DOHH2 (cell line): ENCODE data around the gene CKM.

ENCODE experiments used
- H3F3A ChIP-seq: fragments of 200-600 bp; sonication (generic), shearing (Covaris generic); 2 replicates; pipeline ENCODE4 v1.6.0; 2016; ENCODE audit warnings: antibody characterized with exemption, mild to moderate bottlenecking; ENCODE audit not compliant: control insufficient read depth, insufficient read depth
- H3K27ac ChIP-seq: fragments of 200-600 bp; sonication (generic); 2 replicates; pipeline ENCODE4 v1.5.1; 2014; ENCODE audit warnings: low read depth, mild to moderate bottlenecking, low read length, moderate library complexity
- H3K27me3 ChIP-seq: fragments of 200-600 bp; sonication (generic); 2 replicates; pipeline ENCODE4 v1.6.1; 2014; ENCODE audit warnings: mild to moderate bottlenecking, low read length, mixed read lengths; ENCODE audit not compliant: control insufficient read depth
- H3K36me3 ChIP-seq: fragments of 200-600 bp; sonication (generic); 2 replicates; pipeline ENCODE4 v1.6.1; 2014; ENCODE audit warnings: mild to moderate bottlenecking, low read length, moderate library complexity, mixed read lengths; ENCODE audit not compliant: control insufficient read depth
- H3K4me1 ChIP-seq: fragments of 200-600 bp; sonication (generic); 2 replicates; pipeline ENCODE4 v1.6.1; 2014; ENCODE audit warnings: mild to moderate bottlenecking, low read length, mixed read lengths; ENCODE audit not compliant: control insufficient read depth
- H3K4me2 ChIP-seq: fragments of 200-600 bp; sonication (generic); 2 replicates; pipeline ENCODE4 v1.6.0; 2014; ENCODE audit warnings: mild to moderate bottlenecking, low read length, moderate library complexity
- H3K4me3 ChIP-seq: fragments of 200-600 bp; sonication (generic); 2 replicates; pipeline ENCODE4 v1.5.1; 2014; ENCODE audit warnings: mild to moderate bottlenecking, low read length, mixed read lengths
- H3K79me2 ChIP-seq: fragments of 200-600 bp; sonication (generic); 2 replicates; pipeline ENCODE4 v1.6.1; 2014; ENCODE audit warnings: mild to moderate bottlenecking, low read length, mixed read lengths; ENCODE audit not compliant: control insufficient read depth
- H3K9me2 ChIP-seq: fragments of 200-600 bp; sonication (generic); replicated peaks from 2 replicates; pipeline ENCODE4 v1.6.1; 2014; ENCODE audit warnings: mild to moderate bottlenecking, low read length, mixed read lengths; ENCODE audit not compliant: control insufficient read depth
- H3K9me3 ChIP-seq: fragments of 200-600 bp; sonication (generic); 2 replicates; pipeline ENCODE4 v1.6.1; 2014; ENCODE audit warnings: antibody characterized with exemption, low read length, mixed read lengths; ENCODE audit not compliant: control insufficient read depth, insufficient read depth
- H4K20me1 ChIP-seq: fragments of 200-600 bp; sonication (generic); 2 replicates; pipeline ENCODE4 v1.6.0; 2014; ENCODE audit warnings: low read depth, mild to moderate bottlenecking, antibody characterized with exemption, low read length, moderate library complexity; ENCODE audit not compliant: control insufficient read depth, insufficient read depth
- EZH2phosphoT487 ChIP-seq: fragments of 200-600 bp; sonication (generic); IDR thresholded peaks from 2 replicates; pipeline ENCODE4 v1.6.1; 2017; ENCODE audit warnings: borderline replicate concordance, mild to moderate bottlenecking, antibody characterized with exemption, low read length, moderate library complexity, mixed read lengths
- TF ChIP-seq, protein P1 (sequence below): fragments of 200-600 bp; sonication (generic); IDR thresholded peaks from one replicate; pipeline ENCODE4 v1.5.1; 2014; ENCODE audit warnings: antibody characterized with exemption, mild to moderate bottlenecking, low read depth, low read length; ENCODE audit not compliant: poor library complexity, severe bottlenecking

CKM gene

DNA sequence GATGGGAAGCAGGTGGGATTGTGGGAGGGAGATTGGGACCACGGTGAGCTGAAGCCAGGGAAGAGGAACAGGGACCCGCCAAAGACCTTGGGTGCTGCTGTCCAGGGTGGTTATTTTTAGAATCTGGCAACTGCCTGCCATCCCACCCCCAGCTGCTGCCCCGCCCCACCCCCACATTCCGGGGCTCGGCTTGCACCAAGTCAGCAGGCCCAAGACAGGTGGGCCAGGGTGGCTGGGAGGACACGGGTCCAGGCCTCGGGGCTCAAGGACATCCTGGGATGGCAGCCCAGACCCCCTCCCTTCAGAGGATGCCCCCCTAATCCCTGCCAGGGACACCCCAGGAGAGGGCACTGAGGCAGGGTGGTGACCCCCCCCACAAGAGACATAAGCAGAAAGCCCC is 827 bp downstream of the CKM start:
- H4K20me1 ChIP-seq = no peaks in the 10 kb centered on the region
- peaks cover 9% of the 10 kb centered on the region for H3K4me1 ChIP-seq
- H3F3A ChIP-seq = no peaks in the 10 kb centered on the region
- no peaks in the 10 kb centered on the region for H3K9me3 ChIP-seq
- TF ChIP-seq, protein P1, sequence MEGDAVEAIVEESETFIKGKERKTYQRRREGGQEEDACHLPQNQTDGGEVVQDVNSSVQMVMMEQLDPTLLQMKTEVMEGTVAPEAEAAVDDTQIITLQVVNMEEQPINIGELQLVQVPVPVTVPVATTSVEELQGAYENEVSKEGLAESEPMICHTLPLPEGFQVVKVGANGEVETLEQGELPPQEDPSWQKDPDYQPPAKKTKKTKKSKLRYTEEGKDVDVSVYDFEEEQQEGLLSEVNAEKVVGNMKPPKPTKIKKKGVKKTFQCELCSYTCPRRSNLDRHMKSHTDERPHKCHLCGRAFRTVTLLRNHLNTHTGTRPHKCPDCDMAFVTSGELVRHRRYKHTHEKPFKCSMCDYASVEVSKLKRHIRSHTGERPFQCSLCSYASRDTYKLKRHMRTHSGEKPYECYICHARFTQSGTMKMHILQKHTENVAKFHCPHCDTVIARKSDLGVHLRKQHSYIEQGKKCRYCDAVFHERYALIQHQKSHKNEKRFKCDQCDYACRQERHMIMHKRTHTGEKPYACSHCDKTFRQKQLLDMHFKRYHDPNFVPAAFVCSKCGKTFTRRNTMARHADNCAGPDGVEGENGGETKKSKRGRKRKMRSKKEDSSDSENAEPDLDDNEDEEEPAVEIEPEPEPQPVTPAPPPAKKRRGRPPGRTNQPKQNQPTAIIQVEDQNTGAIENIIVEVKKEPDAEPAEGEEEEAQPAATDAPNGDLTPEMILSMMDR = no peak
- no peak for TF ChIP-seq EZH2phosphoT487
- H3K4me3 ChIP-seq = no peak overlapping the region
- no peaks in the 10 kb centered on the region for H3K36me3 ChIP-seq
- H3K79me2 ChIP-seq = no peaks in the 10 kb centered on the region
- no peaks in the 10 kb centered on the region for H3K9me2 ChIP-seq
- no peak overlapping the region for H3K4me2 ChIP-seq
- H3K27ac ChIP-seq = no peak overlapping the region
- peaks cover 17% of the 10 kb centered on the region for H3K27me3 ChIP-seq

DNA sequence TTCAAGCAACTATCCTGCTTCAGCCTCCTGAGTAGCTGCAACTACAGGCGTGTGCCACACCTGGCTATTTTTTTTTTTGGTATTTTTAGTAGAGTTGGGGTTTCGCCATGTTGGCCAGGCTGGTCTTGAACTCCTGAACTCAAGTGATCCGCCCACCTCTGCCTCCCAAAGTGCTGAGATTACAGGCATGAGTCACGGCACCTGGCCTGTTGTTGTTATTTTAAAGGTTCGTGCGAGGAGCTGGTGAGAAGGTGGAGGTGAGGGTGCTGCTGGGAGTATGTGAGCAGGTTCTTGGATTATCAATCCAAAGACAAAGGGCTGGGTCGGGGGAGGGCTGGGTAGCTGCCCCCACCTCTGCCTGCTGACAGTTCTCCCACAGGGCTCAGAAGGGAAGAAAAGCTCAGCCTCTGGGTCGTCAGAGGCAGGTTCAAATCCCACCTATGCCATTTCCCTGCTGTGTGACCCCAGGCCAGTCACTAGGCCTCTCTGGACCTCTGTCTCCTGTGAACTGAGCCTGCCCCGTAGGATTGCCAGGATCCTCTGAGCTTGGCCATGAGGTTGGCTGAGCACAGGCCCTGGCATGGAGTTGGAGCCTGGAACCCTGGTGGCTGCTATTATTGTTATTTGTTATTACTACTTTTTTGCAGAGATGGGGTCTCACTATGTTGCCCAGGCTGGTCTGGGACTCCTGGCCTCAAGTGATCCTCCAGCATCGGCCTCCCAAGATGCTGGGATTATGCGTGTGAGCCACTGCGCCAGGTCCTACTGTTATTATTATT is 1.5 kb downstream of the CKM start:
- Histone ChIP-seq H3K4me1 (peaks cover 5% of the 10 kb centered on the region), H3K4me2 (no peak overlapping the region), H3K9me2 (no peaks in the 10 kb centered on the region), H3K27ac (no peak overlapping the region), H3K36me3 (no peaks in the 10 kb centered on the region), H3K79me2 (no peaks in the 10 kb centered on the region), H3K27me3 (peaks cover 17% of the 10 kb centered on the region), H3K9me3 (no peaks in the 10 kb centered on the region), H3F3A (no peaks in the 10 kb centered on the region), H3K4me3 (no peak overlapping the region), H4K20me1 (no peaks in the 10 kb centered on the region)
- TF ChIP-seq EZH2phosphoT487 = no peak
- TF ChIP-seq, protein P1 = no peak

DNA sequence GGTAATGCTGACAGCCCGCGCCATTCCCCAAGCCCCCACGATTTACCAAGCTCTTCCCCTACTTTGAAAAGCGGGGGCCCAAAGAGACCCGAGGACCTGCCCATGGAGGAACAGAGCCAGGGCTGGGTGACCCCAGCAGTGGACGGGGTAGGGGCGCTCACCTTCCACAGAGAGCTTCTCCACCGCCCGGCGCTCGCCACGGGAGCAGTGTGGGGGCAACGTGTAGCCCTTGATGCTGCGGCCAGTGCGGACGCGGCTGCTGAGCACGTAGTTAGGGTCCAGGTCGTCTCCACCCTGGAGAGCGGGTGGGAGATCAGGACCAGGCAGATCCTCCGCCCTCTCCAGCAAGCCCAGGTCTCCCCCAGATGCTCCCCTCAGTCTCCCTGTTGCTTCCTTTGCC is 7.4 kb downstream of the CKM start:
- no peaks in the 10 kb centered on the region for H3K27me3 ChIP-seq
- no peak overlapping the region for H3K4me2 ChIP-seq
- no peaks in the 10 kb centered on the region for H3K79me2 ChIP-seq
- H4K20me1 ChIP-seq = no peaks in the 10 kb centered on the region
- no peak overlapping the region for H3K27ac ChIP-seq
- no peak for TF ChIP-seq EZH2phosphoT487
- TF ChIP-seq, protein P1 = no peak
- H3F3A ChIP-seq = no peaks in the 10 kb centered on the region
- no peaks in the 10 kb centered on the region for H3K36me3 ChIP-seq
- no peak overlapping the region for H3K4me3 ChIP-seq
- H3K4me1 ChIP-seq = no peaks in the 10 kb centered on the region
- no peaks in the 10 kb centered on the region for H3K9me2 ChIP-seq
- H3K9me3 ChIP-seq = no peaks in the 10 kb centered on the region
